GM12878 (cell line): ENCODE data around the gene LAD1. TPM values are rescaled to one million over a fixed set of nuclear protein-coding genes. Genes with fewer than 3 reads are reported as not detected.
A peak's percentile ranks its signal among the peaks of the same experiment; 100 is the strongest.

Source experiments
- ATAC-seq: fragments of 200-7000 bp; cut with Tn5 transposase; 3 replicates; pipeline ENCODE4 v1.9.1; 2020; ENCODE audit warnings: mild to moderate bottlenecking, moderate library complexity
- BruUV-seq: library from RNA; stranded (reverse); fragments of 400-500 nt; replicated peaks from 2 replicates; lab custom pipeline; 2021; lab: Mats Ljungman, UMichigan
- CTCF ChIA-PET: fragments of 300-600 bp; sonication (Branson Sonifier 250); formaldehyde crosslinking; extraction: SDS; loops from one replicate; lab custom pipeline; 2021; ENCODE audit warnings: inconsistent platforms; lab: Yijun Ruan, JAX
- POLR2A ChIA-PET: fragments of 350-600 bp; formaldehyde crosslinking; extraction: SDS; loops from one replicate; lab custom pipeline; 2021; ENCODE audit warnings: inconsistent platforms; lab: Charles Lee
- RAD21 ChIA-PET: fragments of 300-600 bp; sonication (Branson Sonifier 250); formaldehyde crosslinking; loops from one replicate; lab custom pipeline; 2023; ENCODE audit warnings: antibody characterized with exemption; ENCODE audit not compliant: unreplicated experiment; lab: Charles Lee
- SMC1A ChIA-PET: fragments of 300-600 bp; sonication (Branson Sonifier 250); formaldehyde crosslinking; loops from one replicate; lab custom pipeline; 2023; ENCODE audit not compliant: unreplicated experiment, uncharacterized antibody; lab: Charles Lee
- DNase-seq: peaks from one replicate; pipeline ENCODE4 v3.0.0-alpha.2; 2011; ENCODE audit warnings: low read depth, low spot score
- FAIRE-seq: peaks from 3 replicates; lab custom pipeline; 2011; peaks lifted over from hg19 to GRCh38; lab: Jason Lieb, UNC
- H2AFZ ChIP-seq: 2 replicates; pipeline ENCODE4 v1.6.0; 2011; ENCODE audit warnings: low read depth, low read length, control low read depth; ENCODE audit not compliant: control insufficient read depth
- H3K27ac ChIP-seq: 2 replicates; pipeline ENCODE4 v1.5.1; 2011; ENCODE audit warnings: control low read depth; ENCODE audit not compliant: control insufficient read depth, insufficient read depth
- H3K27me3 ChIP-seq, 2 experiments: replicated peaks in 1 of 2; 2 replicates each; pipeline versions ENCODE4 v1.6.0 to v1.6.1; 2011; ENCODE audit warnings: low read length in 1 of 2; ENCODE audit not compliant: control insufficient read depth in 2 of 2, insufficient read depth in 2 of 2
- H3K36me3 ChIP-seq, 2 experiments: 2 replicates each; pipeline ENCODE4 v1.5.1; 2011; ENCODE audit warnings: low read length in 1 of 2; ENCODE audit not compliant: control insufficient read depth in 2 of 2, insufficient read depth in 2 of 2
- H3K4me1 ChIP-seq: 2 replicates; pipeline ENCODE4 v1.6.1; 2011; ENCODE audit warnings: mild to moderate bottlenecking, low read length, moderate library complexity, mixed read lengths; ENCODE audit not compliant: control insufficient read depth, insufficient read depth
- H3K4me2 ChIP-seq: 2 replicates; pipeline ENCODE4 v1.6.0; 2011; ENCODE audit warnings: control low read depth; ENCODE audit not compliant: control insufficient read depth, insufficient read depth
- H3K4me3 ChIP-seq: fragments of 200-600 bp; sonication (generic); 2 replicates; pipeline ENCODE4 v1.5.1; 2016
- H3K79me2 ChIP-seq: 2 replicates; pipeline ENCODE4 v1.6.0; 2011; ENCODE audit warnings: low read length; ENCODE audit not compliant: control insufficient read depth, insufficient read depth
- H3K9ac ChIP-seq: 2 replicates; pipeline ENCODE4 v1.8.0; 2011; ENCODE audit warnings: low read length, control low read depth, mixed read lengths; ENCODE audit not compliant: control insufficient read depth, insufficient read depth
- H3K9me3 ChIP-seq: replicated peaks from 3 replicates; pipeline ENCODE4 v1.5.1; 2011; ENCODE audit warnings: mild to moderate bottlenecking, low read length; ENCODE audit not compliant: control insufficient read depth, insufficient read depth
- H4K20me1 ChIP-seq: 2 replicates; pipeline ENCODE4 v1.6.0; 2011; ENCODE audit not compliant: control insufficient read depth, insufficient read depth
- CHD1 ChIP-seq: IDR thresholded peaks from 2 replicates; pipeline ENCODE4 v1.6.1; 2012; ENCODE audit warnings: low read depth, low read length, improper control_type of control experiment
- CHD2 ChIP-seq: IDR thresholded peaks from 2 replicates; pipeline ENCODE4 v1.6.1; 2011; ENCODE audit warnings: low read depth, low read length, improper control_type of control experiment, borderline replicate concordance
- CREM ChIP-seq: IDR thresholded peaks from 2 replicates; pipeline ENCODE4 v1.6.1; 2014; ENCODE audit warnings: antibody characterized with exemption, low read depth
- CTCF ChIP-seq, 3 experiments: IDR thresholded peaks in 2 of 3; conservative IDR thresholded peaks in 1 of 3; 2 replicates each; pipeline ENCODE4 v1.5.1; 2011; ENCODE audit warnings: low read depth in 3 of 3, low read length in 3 of 3, mild to moderate bottlenecking in 3 of 3, control low read depth in 2 of 3, moderate library complexity in 2 of 3, inconsistent platforms in 1 of 3, mixed read lengths in 1 of 3; ENCODE audit not compliant: control insufficient read depth in 2 of 3, insufficient read depth in 1 of 3; ENCODE audit errors: extremely low read depth in 1 of 3
- JUND ChIP-seq: IDR thresholded peaks from 2 replicates; pipeline ENCODE4 v1.6.1; 2012; ENCODE audit warnings: low read depth, mild to moderate bottlenecking, low read length, improper control_type of control experiment, moderate library complexity
- MYC ChIP-seq: IDR thresholded peaks from 2 replicates; pipeline ENCODE4 v1.6.1; 2011; ENCODE audit warnings: mild to moderate bottlenecking, low read length, moderate library complexity, inconsistent platforms; ENCODE audit not compliant: insufficient read depth, insufficient replicate concordance, insufficient read length, severe bottlenecking
- PML ChIP-seq: IDR thresholded peaks from 2 replicates; pipeline ENCODE4 v1.6.1; 2012; ENCODE audit warnings: low read length, inconsistent platforms
- POLR2AphosphoS5 ChIP-seq: IDR thresholded peaks from 2 replicates; pipeline ENCODE4 v1.6.1; 2011; ENCODE audit warnings: mild to moderate bottlenecking, low read length, inconsistent platforms
- RBBP5 ChIP-seq: fragments of 200-600 bp; sonication (generic); conservative IDR thresholded peaks from 2 replicates; pipeline ENCODE4 v1.6.1; 2016
- RCOR1 ChIP-seq: conservative IDR thresholded peaks from 2 replicates; pipeline ENCODE4 v1.6.1; 2012; ENCODE audit warnings: low read depth, low read length, improper control_type of control experiment
- SMC3 ChIP-seq: IDR thresholded peaks from 2 replicates; pipeline ENCODE4 v1.6.1; 2011; ENCODE audit warnings: low read length, improper control_type of control experiment, borderline replicate concordance
- SPI1 ChIP-seq: IDR thresholded peaks from 2 replicates; pipeline ENCODE4 v1.6.1; 2011; ENCODE audit warnings: low read depth, mild to moderate bottlenecking, low read length, moderate library complexity, borderline replicate concordance; ENCODE audit not compliant: insufficient read depth
- SUZ12 ChIP-seq: fragments of 200-600 bp; sonication (generic); IDR thresholded peaks from one replicate; pipeline ENCODE4 v1.6.1; 2018; ENCODE audit warnings: antibody characterized with exemption, mild to moderate bottlenecking; ENCODE audit not compliant: unreplicated experiment
- TBL1XR1 ChIP-seq: IDR thresholded peaks from 2 replicates; pipeline ENCODE4 v1.6.1; 2012; ENCODE audit warnings: low read depth, low read length, improper control_type of control experiment
- YY1 ChIP-seq: IDR thresholded peaks from 2 replicates; pipeline ENCODE4 v1.6.1; 2011; ENCODE audit warnings: low read depth, mild to moderate bottlenecking, low read length
- WGBS: methylation state at CpG from one replicate; pipeline ENCODE4 v1.1.6; 2016; ENCODE audit warnings: low lambda C conversion rate; ENCODE audit not compliant: insufficient replicate concordance, insufficient coverage; ENCODE audit errors: missing lambda C conversion rate; 5-methylcytosine and 5-hydroxymethylcytosine counted together
- in situ Hi-C: fragments of 300-500 bp; cut with MboI; formaldehyde crosslinking; loops from 9 replicates; pipeline ENCODE4 v1.14.3; 2018; ENCODE audit warnings: mixed read lengths
- intact Hi-C: fragments of 100-400 bp; cut with micrococcal nuclease; formaldehyde crosslinking; loops from one replicate; pipeline ENCODE4 v1.14.2; 2022; ENCODE audit not compliant: unreplicated experiment
- polyA plus RNA-seq, 11 experiments: library from polyadenylated mRNA; depleted of rRNA in 4 of 11; unstranded in 6 of 11; stranded (reverse) in 5 of 11; fragments of >200 nt; fragmentation: Nextera tagmentation in 4 of 11; fragmentation: Illumina TruSeq in 1 of 11; extraction: Ambion mirVana in 4 of 11; extraction: Trizol in 1 of 11; gene quantifications; 1 replicate in 1 of 11; 2 replicates in 10 of 11; pipeline versions ENCODE4 v1.2.1 to v1.2.3, GENCODE V29; 2011 to 2016; ENCODE audit warnings: inconsistent platforms in 2 of 11, missing spikeins in 2 of 11, low read depth in 1 of 11
- total RNA-seq, 4 experiments: library from RNA; depleted of rRNA in 3 of 4; stranded (reverse); fragments of >200 nt in 3 of 4; fragmentation: Illumina TruSeq in 1 of 4; extraction: Trizol in 1 of 4; gene quantifications; 2 replicates each; pipeline versions ENCODE4 v1.2.1 to v1.2.3, GENCODE V29; 2013 to 2021
- TF ChIP-seq, protein P1 (sequence below): IDR thresholded peaks from 2 replicates; pipeline ENCODE4 v1.6.1; 2011; ENCODE audit warnings: low read depth, low read length, improper control_type of control experiment, borderline replicate concordance

LAD1 gene
- total and polyA plus RNA-seq, 10 of the 15 experiments (the other 5 are each of a cell fraction or from before 2014, with no cell fraction given), result 0.05 to 0.48 (median 0.32) TPM; not detected in 3

GRCh38 chr1:201399018-201399351, at the start of gene LAD1 (continued):
- TF ChIP-seq SMC3 (no peak), TBL1XR1 (no peak), CREM (no peak), CHD1 (no peak), RCOR1 (no peak)
- TF ChIP-seq, protein P1, sequence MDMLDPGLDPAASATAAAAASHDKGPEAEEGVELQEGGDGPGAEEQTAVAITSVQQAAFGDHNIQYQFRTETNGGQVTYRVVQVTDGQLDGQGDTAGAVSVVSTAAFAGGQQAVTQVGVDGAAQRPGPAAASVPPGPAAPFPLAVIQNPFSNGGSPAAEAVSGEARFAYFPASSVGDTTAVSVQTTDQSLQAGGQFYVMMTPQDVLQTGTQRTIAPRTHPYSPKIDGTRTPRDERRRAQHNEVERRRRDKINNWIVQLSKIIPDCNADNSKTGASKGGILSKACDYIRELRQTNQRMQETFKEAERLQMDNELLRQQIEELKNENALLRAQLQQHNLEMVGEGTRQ, result no peak

DNA sequence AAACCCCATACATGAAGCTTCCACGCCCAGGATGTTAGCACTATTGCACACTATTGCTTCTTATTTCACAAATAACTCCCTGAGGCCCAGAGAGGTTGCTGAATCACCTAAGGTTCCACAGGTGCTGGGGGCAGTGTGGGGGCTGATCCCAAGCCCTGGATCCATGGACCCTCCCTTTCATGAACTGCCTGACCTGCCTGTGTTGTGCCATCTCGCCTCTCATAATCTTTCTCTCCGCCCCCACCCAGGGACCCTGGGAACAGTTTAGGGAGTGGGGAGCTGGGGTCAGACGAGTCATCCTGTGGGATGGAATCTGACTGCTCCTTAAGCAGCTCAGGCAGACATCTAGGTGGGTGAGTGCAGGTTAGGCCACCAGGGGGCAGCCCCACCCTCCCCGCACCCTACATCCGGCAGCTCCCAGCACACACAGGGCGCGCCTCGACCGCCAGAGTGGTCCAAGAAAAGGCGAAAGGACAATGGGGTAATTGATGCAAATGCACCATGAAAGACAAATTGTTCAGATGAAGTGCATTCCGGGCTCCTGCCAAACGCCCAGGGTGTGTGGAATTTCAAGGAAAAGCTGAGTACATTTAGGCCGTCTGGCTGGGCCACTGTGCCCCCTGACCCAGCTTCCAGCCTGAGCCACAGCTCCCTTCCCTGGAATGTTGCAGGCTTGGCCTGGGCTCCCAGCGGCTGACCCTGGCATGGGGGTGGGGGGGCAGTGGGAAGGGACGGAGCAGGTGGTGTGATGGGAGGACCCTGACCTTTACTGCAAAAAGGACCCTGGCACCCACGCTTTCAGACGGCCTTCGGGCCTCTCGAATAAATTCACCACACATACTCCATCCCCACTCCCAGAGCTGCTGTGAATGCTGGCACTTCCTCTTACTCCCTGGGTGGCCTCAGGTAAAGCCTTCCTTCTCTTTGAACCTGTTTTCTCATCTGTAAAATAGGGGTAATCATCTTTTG, 49.1 kb upstream of the LAD1 start:
- Histone ChIP-seq H3K4me1 (peaks cover 16% of the 10 kb centered on the region), H3K79me2 (no peaks in the 10 kb centered on the region), H4K20me1 (no peaks in the 10 kb centered on the region), H3K36me3 (no peaks in the 10 kb centered on the region), H3K4me3 (no peak overlapping the region), H3K27me3 (no peaks in the 10 kb centered on the region), H3K9me3 (no peaks in the 10 kb centered on the region; the same call in 2 of the 3 replicates), H2AFZ (peak overlapping the region; percentile 70), H3K4me2 (peak overlapping the region; percentile 49; the same call in 1 of the 2 replicates), H3K9ac (no peak overlapping the region), H3K27ac (no peak overlapping the region)
- in situ Hi-C loops (loop anchor here (5.0 kb wide), 1 partner anchor 64 kb away; no protein-coding TSS in a partner anchor), intact Hi-C loops (loop anchor here (1.0 kb wide), 2 partner anchors 34 to 65 kb away; no protein-coding TSS in a partner anchor)
- BruUV-seq, result no TSS peak
- SMC1A ChIA-PET, result interaction anchor here (0.6 to 8.5 kb wide), 20 partner anchors 8 to 96 kb away, joined by 3 to 182 read pairs (median 5); partner anchors contain the start of genes CSRP1 and PHLDA3
- RAD21 ChIA-PET, result interaction anchor here (0.8 to 13.7 kb wide), 25 partner anchors 9 to 345 kb away, joined by 3 to 301 read pairs (median 5); partner anchors contain the start of genes CSRP1 and PHLDA3
- ATAC-seq (peak; percentile 98), FAIRE-seq (no peak), DNase-seq (no peak)
- CTCF ChIA-PET, result interaction anchor here (0.6 to 16.5 kb wide), 32 partner anchors 7 to 359 kb away, joined by 3 to 455 read pairs (median 5); partner anchors contain the start of genes CSRP1, PHLDA3 and TNNI1
- POLR2A ChIA-PET, result interaction anchor here (0.6 to 8.2 kb wide), 9 partner anchors 8 to 69 kb away, joined by 3 to 59 read pairs (median 5); partner anchors contain the start of gene PHLDA3
- WGBS, result 11% methylated on average over 20 of the region's 20 CpGs
- TF ChIP-seq CHD2, result peak; percentile 24; the same call in 1 of the 2 replicates
- no peak for TF ChIP-seq PML
- TF ChIP-seq YY1, result peak; percentile 67
- TF ChIP-seq RBBP5, result no peak
- TF ChIP-seq SPI1, result peak; percentile 8; the same call in 1 of the 2 replicates
- no peak for TF ChIP-seq POLR2AphosphoS5
- peak; percentile 87 to 95 (median 91) for TF ChIP-seq CTCF (IDR thresholded peaks at IDR 0.05 in 2 of 3, conservative IDR thresholded peaks at IDR 0.05 in 1 of 3; ENCODE audit: control insufficient read depth in 2 of 3, extremely low read depth in 1 of 3, insufficient read depth in 1 of 3, low read depth in 3 of 3, low read length in 3 of 3)
- no peak for TF ChIP-seq SUZ12
- TF ChIP-seq MYC, result no peak
- TF ChIP-seq JUND, result no peak
